GM18861 (cell line): ENCODE results near the gene FHOD3.

ENCODE experiments used
- ATAC-seq: cut with Tn5 transposase; IDR thresholded peaks from one replicate; pipeline ENCODE4 v1.9.1; 2021; ENCODE audit not compliant: unreplicated experiment

Gene FHOD3

DNA sequence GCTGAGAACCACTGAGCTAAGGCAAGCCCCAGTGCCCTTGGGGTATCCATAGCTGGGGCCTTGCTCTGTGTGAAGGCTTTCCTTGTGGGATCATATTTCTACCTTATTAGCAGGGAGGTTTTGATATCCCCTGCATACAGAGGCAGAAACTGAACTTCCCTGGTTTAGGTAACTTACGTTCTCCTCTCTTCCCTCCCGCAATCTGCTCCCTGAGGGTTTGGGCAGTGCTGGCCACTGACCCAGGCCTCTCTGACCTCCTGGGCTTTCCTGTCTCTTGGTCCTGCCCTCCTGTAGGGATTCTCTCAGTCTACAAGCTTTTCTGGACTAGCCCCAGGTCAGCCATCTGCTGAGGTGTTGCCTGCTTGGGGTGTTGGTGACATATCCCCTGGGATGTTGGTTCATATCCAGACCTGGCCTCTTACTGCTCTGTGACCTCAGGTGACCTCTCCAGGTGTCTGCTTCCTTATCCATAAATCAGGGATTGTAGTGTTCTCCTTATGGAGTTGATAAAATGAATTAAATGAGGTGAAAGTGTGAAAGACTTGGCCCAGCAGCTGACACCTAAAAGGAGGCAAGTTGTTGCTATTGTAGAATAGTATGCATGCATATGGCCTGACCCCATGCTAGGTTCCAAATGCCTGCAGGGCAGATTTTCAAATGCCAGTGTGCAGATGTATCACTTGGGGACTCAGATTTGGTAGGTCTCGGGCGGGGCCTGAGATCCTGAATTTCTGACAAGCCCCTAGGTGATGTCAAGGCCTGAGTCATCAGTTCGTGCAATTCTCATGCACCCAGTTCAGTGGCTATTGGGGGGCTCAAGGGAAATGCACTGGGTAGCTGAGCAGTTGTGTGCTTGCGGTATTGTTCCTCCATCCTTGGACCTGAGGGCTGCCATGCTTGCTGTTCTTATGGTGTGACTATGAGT lies 106.6 kb downstream of the FHOD3 start:
- ATAC-seq: no peak

DNA sequence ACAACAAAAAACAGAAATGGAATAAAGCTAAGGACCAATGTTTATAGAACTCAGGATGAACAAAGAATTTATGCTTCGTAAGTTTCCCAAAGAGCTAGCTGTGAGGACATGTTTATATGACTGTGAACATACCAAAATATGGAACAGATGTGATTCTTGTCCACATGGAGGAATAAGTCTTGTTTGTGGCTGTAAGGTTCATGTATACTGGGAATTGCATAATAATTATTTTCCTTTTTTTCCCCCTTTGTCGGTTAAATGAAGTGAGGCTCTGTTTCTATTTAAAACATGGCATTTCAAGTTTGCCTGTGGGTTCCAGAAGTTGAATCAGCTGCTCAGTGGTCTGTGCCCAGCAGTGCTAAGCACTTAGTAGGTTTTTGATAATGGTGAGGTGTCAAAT lies 108.1 kb downstream of the FHOD3 start:
- ATAC-seq: no peak

DNA sequence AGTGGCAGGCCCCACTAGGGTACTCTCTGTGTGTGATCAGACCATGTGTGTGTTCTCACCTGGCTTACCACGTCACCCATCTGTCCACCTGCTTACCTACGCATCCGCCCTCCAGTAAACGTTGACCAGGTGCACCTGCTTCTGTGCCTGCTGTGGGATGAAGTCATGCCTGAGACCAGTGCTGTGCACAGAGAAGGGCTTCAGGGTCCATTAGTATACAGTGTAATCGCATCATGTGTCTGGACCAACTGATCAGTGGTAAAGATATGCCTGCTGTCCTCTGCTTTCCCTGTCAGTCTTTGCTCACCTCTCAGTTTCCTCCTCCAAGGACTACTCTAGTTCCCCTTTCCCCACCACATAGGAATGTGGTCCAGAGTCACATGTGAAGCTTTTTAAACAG lies 109.3 kb downstream of the FHOD3 start:
- ATAC-seq: no peak

DNA sequence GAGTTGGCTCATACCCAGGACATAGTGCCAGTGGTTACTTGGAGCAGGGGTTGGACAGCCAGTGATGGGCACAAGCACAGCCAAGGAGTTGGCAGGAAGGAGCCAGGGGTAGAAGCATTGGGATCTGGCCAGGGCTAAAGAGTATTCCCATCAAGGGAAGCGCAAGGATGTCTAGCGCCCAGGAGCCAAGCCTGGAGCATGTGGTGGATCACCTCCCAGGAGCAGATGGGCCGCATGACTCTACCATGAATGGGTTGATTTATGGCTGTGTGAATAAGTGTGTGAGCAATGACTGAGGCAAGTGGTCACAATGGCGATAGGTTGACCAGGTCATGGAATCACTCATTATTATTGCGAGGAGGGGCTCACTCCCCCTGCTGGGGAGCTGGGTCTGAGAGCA lies 111.1 kb downstream of the FHOD3 start:
- no peak for ATAC-seq

DNA sequence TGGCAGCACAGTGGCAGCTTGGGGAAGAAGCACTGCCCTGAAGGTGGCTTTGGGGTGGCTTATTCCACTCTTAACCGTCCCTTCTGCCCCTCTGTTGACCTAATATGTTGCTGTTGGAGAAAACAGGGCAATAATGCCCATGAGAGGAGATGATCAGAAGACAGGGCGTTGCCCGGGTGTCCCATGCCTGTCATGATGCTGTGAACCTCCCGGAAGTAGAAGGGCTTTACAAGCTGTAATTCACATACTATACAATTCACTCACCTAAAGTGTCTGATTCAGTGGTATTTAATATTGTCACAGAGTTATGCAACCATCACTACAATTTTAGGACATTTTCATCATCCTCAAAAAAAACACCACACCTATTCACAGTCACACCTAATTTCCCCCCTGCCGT lies 112.3 kb downstream of the FHOD3 start:
- ATAC-seq: no peak

DNA sequence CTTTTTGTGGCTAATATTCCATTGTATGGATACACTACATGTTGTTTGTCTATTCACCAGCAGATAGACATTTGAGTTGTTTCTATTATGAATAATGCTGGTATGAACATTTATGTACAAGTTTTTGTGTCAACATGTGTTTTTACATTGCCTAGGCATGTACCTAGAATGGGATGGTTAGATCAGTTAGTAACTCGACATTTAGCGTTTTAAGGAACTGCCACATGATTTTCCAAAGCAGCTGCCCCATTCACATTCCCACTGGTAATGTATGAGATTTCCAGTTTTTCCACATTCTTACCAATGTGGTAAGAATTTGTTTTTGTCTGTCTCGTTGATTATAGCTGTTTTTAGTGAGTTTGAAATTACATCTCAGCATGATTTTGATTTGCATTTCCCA lies 112.8 kb downstream of the FHOD3 start:
- ATAC-seq: no peak

DNA sequence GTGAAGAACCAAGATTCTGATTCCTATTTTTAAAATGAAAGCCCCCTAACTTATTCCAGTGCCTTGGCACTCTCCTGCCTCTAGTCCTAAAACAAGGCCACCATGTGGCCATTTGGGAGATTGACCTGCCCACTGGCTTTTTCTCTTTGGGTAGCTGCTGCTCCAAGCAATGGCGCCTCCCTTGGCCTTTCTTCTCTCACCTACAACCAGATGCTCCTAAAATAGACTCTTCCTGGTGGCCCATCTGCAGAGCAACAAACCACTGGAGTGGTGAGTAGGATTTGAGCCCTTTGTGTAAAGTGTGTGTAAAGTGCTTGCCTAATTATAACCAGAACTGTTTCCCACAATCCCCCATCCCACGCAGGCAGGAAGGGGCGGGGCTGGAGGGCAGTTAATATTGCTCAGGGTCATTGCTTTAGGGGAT lies 114.2 kb downstream of the FHOD3 start:
- no peak for ATAC-seq

DNA sequence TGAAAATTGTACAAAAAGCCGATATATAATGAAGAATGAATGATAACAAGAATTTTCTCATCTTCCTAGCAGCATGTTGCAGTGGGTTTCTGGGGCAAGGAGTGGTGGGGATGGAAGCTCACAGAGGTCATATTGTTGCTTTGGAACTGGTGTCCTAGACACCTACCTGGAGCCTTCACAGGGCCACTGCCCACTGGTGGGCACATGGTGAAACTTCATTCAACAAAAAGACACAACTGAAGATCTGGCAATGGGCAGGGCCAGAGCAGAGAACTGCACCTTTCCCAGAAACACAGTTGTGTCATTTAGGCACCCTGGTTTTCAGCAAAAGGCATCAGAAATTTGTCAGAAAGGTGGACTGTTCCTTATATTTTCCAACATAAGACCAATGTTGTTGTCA lies 115.3 kb downstream of the FHOD3 start:
- no peak for ATAC-seq

DNA sequence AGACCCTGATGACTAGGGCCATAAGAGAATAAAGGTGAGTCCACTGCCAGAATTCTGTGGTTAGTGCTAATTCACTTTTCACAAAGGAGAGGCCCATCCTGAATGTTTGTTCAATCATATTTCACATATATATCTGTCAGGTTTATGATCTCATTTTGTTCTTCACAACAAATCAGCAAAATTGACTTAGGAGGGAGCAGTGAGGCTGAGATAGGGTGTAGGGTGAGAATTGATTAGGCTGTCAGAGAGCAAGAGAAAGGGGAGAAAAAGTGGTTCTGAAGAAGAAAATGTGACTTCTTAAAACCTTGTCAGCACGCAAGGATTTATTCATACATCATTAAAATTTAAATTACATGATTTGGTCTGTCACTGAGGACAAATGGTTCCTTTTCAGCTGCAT lies 117.7 kb downstream of the FHOD3 start:
- no peak for ATAC-seq

DNA sequence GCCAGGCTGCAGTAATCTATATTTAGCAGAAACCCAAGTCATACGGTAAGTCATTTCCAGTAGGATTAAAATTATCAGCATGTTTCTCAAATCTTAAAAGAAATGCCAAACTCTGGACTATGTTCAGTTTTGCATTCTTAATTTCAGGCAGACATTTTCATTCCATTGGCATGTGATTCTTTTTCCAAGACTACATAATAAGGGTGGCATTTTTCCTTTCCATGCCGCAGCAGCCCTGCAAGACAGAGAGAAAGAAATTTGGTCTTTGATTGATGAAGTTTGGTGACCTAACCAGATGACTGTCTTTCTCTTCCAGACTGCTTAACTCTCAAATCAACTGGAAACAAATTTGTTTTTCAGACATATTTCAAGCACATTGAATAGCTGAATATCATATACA lies 118.1 kb downstream of the FHOD3 start:
- ATAC-seq: no peak

DNA sequence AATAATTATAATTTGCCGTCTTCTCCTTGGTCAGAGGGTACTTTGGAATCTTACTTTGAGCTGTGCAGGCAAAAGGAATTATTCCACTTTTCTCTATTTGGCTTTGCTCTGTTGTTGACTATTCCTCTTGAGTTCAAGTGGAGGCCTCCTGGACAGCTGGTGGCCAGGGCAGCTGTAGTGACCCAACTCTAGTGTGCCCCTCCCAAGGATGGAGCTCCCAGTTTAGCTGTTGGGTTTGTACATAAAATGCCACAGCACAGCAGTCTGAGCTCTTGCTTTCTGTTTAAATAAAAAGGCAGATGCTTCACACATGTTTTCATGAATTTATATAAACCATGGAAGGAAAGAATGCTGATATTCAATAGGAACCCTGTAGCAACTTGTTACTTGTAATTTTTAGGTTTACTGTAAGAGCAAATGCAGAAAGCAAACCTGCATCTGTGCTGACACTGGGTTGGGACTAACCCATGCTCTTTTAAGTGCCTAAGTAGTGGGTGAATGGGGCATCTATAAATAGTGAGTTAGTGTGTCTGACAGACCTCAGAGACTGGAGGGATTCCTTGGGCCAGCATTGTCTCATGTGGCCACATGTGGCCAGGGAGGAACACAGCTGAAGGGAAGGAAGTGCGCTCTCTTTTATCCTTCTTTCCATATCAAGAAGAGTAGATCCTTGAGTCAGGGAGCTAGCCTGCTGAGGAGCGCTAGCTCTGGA lies 121.8 kb downstream of the FHOD3 start:
- no peak for ATAC-seq

DNA sequence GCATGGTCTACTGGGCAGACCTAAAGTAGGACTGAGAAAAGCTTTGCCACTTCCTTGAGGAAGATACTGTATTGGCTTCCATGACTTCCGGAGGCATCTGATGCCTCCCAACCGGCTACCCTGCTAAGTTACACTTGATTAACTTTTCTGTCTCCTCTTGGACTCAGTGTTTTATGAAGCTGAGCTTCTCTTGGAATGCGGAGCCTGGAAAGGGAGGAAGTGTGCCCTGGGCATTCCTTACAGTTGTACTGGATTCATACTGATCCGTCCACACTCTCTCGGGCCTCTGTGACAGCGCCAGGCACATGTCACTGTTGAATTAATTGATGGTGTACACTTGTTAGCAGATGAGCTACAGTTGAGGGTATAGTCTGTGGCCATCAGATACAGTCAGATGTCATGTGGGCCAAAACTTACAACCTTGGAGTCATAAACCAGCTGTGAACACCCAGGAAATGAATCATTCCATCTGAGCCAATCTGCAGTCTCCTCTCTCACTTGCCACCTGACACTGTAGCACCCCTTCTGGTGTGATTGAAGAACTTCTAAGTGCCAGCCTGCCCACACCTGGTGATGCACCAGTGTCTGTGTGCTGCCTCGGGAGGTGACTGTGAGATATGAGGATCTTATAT lies 122.5 kb downstream of the FHOD3 start:
- ATAC-seq: peak; percentile 86

DNA sequence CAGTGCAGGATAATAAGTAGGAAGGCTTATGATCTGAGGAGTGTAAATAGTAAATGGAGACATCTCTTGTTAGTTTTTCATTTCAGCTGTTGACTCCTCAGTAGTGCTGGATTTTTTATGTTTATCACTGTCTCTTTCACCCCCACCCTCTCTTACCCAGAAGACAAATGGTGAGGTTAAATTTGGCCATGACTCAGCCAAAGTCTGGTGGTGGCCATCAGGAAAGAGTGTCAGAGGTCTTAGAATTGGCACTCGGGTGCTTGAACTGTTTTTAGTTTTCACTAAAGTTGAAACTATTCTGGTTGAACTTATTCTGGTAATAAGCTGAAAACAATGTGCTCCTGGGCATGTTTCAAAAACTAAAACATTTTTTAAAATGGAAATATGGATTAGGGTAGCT lies 123.3 kb downstream of the FHOD3 start:
- ATAC-seq: no peak

DNA sequence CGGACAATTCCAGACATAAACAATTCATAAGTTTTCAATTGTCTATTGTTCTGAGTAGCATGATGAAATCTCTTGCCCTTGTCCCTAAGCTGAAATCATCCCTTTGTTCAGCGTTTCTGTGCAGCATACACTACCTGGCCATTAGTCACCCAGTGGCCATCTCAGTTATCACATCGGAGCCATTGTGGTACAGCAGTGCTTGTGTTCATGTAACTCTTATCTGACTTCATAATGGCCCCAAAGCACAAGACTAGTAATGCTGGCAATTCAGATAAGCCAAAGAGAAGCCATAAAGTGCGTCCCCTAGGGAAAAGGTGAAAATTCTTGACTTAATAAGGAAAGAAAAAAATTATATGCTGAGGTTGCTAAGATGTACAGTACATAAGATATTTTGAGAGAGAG lies 127.2 kb downstream of the FHOD3 start:
- no peak for ATAC-seq

DNA sequence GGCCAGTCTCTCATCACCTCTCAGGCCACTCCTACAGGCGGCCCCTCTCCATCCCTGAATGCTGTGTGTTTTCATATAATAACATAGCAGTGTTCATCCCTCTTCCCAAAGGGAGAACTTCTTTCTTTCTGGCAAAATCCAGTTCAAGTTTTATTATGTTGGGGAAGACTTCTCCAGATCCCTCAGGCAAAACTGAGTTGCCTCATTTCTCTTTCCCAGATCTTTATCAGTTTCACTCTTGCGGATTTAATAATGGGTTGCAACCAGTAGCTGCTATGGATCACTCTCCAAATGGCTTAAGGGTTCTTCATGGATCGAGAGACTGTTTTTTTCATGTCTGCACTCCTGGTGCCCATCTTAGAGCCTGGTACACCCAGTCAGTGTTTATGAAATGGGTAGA lies 129.9 kb downstream of the FHOD3 start:
- ATAC-seq: no peak

DNA sequence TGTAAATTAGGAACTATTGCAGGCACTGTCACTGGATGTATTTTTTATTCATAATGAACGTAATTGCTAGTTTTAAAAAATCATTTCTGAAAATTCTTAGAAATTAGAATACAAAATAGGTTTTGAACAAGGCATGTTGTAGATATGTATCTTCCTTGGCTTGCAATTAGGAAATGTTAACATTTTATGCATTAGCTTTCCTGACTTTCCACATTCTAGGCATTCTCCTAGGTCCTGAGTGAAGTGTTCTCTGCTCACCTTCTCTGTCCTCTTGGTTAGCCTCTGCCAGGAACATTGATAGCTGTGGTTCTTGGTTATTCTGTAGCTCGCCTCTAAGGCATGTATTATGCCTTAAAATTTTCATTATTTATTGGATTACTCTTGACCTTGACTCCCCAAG lies 130.3 kb downstream of the FHOD3 start:
- no peak for ATAC-seq

DNA sequence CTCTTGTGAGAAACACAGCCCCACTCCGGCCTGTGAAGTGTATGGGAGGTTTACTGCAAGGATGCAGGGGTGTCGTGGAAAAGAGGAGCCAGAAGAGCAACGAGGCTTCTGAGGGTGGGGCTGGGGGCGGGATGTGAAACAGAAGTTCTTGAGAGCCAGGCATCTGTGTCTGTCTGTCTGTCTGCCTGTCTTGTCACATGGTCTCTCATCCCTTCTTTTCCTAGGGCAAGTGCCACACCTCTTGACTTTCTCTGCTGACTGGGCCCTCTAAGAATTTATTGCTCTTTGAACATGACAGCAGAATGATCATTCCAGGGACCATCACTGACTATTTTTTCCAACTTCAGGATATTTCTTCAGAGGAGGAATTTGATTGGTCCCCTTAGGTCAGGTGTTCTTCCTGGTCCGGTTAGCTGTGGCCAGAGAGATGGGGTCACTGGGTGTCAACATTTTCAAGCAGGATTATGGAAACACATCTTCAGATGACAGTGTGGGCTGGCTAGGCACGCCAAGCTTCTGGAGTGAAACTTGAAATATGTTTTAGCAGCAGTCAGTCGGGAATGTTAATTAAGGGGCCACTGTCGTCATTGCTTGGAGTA lies 131.0 kb downstream of the FHOD3 start:
- ATAC-seq: no peak

DNA sequence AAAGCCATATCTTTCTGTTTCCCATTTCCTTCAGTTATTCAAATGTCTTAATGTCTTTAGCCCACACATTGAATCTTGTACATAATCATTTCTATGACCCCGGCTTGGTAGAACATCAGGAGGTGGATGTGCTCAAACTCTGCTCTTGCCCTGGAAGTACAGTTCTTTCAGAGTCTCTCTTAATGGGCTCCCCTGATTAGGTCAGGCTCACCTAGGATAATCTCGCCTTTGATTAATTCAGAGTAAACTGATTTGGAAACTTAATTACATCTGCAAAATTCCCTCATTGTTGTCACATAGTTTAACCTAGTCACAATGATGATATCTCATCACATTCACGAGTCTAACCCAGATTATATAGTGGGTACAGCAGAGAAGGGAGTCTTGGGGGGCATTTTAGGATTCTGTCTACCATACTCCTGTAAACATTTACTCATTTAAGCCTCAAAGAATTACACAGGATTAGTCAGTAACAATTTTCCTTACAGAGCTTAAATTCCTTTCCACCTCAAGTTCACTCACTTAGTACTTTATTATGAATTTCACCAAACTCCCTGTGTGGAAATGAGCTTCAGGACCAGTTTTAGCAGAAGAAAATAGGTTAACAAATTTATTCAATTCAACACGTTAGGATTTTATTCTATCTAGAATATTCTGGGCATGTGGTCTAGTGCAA lies 135.5 kb downstream of the FHOD3 start:
- ATAC-seq: no peak

DNA sequence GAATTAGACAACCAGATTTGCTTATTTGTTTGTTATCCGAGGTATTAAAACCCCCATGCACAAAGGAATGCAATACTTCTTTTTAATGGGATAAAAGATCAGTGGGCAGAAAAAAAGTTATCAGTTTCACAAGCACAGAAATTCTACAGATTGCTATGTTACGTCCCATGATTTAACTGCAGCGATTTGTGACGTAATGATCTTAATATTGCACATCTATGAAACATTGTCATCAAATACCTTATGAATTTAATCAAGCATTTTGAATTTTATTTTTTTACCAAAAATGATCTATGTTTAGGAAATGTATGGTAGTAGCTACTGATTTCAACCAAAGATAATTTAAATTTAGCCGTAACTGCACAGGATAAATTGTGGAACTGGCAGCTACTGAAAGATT lies 138.9 kb downstream of the FHOD3 start:
- ATAC-seq: no peak

DNA sequence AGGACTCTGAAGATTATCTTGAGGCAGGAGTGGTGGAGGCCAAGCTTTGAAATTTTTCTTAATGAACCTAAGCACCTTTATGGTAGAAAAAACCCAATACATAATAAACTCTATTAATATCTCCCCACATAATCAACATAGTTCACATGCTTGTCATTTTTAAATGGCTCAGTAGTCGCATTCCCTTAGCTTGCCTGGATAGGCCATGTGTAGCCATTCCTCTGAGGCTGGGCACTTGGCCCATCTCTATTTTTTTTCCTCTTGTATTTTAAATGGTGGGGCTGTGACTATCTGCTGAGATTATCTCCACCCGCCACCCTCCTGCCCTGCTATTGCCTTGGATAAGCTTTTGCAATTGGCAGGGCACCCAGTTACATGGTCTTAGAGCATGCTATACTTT lies 143.1 kb downstream of the FHOD3 start:
- ATAC-seq: no peak
